ENCODE measurements around the gene SPRR4.

SPRR4 gene, protein sequence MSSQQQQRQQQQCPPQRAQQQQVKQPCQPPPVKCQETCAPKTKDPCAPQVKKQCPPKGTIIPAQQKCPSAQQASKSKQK
- total RNA-seq: 0 reads per million in 4 experiments

DNA sequence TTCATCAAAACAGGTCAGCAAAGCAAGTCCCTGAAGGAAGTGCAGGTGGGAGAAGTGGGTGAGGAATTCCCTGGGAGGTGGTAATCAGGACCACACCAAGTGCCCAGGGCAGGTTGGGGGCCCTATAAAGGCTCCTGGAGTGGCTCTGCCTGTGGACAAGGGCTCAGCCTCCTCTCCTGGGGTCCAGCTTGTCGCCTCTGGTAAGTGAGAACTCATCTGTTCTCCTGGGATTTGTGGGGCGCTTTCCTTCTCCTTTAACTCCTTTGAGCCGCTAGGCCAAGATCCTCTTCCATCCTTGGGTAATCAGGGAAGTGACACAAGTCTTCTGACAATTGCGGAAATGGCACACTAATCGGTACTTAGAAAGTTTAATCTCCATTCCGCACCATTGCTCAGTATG lies at the start of gene SPRR4:
Gene SPRR4, plus strand, starts transcription at position 154 of the 400 bp plus-strand sequence. CDS start 1,243 bp downstream, outside the sequence.
- DNase-seq: no peak

DNA sequence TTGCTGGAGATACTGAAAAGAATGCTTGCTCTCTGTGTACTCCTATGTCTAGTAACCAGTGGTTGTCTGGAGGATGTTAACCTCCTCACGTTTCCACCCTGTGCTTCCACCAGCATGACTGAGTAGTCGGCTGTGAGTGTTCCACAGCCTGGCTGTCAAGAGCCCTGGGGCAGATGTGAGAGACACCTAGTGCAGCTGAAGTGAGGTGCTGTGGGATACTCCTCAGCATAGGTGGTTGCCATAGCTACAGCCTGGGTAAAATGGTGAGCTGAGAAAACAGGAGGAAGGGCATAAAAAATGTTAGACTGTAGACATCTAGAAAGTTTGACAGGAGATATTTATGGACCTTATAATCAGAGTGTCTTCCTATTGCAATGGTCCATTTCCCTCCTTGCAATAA lies 46.3 kb upstream of the SPRR4 start:
- no peak for DNase-seq

DNA sequence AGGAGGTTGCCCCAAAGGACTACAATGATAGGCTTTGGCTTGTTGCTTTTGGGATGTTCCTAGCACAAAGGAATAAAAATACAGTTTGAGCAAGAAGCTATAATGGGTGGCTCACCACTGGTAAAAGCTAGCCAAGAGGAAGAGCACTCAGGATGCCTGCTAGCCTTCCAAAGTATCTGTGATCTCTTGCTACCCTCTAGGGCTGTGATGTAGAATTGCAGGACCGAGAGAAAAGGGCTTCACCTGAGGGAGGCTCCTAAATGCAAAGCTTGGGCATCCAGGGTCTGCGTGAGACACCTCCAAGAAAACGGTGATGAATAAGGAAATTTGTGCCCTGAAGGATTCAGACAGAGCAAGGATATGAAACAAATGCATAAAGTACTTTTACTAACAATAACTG lies 44.4 kb upstream of the SPRR4 start:
- DNase-seq: no peak

DNA sequence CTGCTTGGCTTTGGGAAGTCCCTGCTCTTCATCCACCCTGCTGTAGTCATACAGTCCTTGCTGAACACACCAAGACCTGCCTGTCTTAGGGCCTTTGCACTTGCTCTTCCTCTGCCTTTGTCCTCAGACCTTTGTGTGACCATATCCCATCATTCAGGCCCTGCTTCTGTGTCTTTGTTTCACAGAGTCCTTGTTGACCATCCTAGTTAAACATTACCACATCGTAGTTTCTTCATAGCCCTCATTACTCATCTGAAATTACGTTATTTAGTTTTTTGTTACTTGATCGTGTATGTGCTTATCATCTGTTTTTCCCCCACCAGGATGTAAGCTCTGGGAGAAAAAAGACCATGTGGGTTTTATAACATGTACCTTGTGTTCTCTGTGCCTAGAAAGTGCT lies 41.8 kb upstream of the SPRR4 start:
- no peak for DNase-seq

DNA sequence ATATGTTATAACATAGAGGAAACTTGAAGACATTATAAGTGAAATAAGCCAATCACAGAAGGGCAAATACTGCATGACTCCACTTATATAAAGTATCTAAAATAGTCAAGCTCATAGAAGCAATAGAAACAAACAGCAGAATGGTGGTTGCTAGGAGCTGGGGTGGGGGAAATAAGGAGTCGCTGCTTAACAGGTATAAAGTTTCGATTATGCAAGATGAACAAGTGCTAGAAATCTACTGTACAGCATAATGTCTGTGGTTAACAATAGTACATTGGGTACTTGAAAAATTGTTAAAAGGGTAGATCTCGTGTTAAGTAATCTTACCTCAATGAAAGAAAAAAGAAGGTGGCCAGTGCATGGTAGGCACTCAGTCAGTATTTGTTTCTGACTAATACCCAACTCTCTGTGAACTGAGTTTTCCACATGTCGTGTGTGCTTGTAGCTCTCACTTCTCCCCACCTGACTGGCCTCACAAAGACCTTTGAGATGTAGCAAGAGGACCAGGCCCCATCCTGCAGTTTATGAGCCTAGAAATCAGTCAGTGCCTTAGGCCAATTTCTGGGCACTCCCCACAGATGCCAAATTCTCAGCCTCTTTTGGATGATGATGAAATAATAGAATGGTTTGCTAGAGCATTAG lies 38.2 kb upstream of the SPRR4 start:
- no peak for DNase-seq

DNA sequence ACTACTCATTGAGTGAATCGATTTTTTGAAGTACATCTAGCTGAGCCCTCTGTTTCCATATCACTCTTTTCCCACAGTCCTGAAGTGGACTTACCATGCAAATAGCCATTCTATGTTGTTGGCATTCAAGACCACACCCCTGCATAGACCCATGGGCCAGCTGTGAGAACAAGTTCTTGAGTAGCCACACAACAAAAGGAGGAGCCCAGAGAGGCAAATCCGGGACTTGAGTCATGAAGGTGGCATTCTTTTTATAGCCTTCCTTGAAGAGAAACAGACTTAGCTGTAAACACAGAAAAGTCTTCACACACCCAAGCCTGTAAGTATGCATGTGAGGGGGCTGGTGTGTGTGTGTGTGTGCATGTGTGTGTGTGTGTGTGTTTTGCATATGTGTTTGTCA lies 37.3 kb upstream of the SPRR4 start:
- no peak for DNase-seq

DNA sequence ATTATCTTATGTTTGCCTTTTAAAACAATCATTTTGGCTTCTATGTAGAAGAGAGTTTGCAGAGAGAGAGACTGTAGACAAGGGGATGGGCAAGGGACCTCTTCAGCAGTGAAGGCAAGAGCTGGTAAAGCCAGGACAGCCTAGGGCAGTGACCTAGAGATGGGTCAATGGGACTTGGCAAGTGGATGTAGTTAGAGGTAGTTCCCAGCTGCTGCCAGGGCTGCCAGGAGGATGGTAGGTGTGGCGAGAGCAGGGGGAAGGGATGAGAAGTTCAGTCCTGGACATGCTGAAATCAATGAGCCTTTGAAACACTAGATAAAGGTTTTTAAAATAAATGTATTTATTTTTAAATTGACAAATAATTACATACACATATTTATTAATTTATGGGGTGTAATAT lies 29.8 kb upstream of the SPRR4 start:
- DNase-seq: no peak

DNA sequence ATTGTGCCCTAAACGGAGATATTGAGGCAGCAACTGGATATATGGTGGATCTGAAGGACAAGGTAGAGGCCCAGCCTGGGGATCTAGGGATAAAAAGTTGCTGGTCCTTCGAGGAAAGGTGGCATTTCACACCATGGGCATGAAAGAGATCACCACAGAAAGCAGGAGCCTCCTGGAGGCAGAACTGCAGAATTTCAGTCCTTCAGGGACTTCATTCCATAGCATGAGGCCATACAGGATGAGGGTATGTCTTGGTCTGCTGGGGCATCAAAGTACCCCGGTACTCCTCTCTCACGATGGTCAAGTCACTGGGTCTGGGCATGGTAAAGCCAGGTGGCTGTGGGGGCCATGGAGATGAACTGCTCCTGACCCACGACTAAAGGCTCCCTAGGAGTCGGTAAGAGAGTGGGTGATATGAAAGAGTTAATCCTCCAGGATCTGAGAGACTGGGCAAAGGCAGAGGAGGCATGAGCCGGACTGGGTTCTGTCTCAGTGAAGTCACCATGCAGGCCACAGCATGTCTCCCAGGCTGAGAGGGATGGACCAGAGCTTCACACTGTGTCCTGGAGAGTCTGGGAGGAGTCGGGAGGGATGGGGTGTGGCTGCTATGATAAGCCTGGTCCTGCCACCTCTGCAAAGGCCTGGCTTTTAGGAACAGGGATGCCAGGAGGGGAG lies 29.3 kb upstream of the SPRR4 start:
- no peak for DNase-seq

DNA sequence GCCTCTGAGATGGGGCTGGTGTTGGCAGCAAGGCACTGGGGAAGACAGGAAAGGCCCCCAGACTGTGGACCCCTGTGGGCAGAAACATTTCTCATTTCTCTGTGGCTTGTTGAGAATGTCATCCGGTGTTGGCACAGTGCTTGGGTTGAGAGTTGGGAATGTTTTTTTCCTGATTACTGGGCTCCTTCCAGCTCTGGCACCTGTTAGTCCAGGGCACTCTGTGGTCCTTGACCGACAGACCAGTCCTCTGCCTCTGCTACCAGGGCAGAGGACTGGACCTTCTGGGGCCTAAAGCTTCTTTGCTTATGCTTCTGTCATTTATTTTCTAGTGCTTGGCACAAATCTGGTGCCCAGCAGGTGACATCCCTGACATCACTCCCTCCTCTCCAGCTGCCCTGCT lies 28.3 kb upstream of the SPRR4 start:
- no peak for DNase-seq

DNA sequence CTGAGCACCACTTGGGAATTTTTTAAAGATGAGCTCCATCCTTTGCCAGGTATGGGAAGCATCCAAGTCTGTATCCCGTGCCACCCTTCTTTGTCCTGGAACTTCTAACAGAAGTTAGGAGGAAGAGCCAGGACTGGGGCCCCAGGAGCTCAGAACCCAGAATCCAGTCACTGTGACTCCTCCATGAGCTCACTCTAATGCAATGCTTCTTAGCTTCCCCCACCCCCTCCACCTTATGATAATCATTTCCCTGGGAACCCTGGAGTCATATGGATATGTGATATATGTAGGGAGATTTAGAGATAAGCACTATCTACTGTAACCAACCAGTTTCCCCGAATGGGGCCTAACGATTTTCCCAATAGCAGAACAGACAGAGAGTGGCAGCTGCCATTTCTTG lies 24.2 kb upstream of the SPRR4 start:
- DNase-seq: no peak

DNA sequence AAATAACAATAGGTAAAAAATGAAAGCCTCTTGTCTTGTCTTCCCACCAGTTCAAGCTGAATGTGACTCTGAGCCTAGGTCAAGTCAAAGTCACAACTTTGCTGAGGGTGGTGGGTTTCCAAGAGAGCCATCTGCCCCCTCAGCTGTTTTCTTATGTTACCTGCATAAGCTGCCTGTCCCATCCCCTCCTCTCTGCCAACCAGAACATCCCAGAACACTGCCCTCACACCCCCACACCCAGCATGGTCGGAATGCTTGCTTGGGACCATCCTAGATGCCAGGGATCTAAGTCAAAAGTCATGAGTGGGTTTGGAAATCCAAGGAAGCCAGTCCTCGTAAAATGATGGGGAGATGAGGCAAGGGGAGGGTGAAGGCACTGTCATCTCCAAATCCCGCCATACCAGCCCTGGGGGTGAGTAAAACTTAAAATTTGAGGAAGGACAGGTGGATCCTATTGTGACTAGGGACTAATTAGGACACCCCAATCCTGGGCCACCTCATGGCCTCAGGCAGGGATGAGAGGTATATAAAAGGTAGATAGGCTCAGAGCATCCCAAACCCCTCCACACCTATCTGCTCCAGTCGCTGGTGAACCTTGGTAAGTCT lies 23.7 kb upstream of the SPRR4 start, which contains the start of gene SPRR5:
Gene SPRR5, plus strand, starts transcription at position 556 of the 606 bp plus-strand sequence. CDS start 1,349 bp downstream, outside the sequence.
- DNase-seq: no peak

DNA sequence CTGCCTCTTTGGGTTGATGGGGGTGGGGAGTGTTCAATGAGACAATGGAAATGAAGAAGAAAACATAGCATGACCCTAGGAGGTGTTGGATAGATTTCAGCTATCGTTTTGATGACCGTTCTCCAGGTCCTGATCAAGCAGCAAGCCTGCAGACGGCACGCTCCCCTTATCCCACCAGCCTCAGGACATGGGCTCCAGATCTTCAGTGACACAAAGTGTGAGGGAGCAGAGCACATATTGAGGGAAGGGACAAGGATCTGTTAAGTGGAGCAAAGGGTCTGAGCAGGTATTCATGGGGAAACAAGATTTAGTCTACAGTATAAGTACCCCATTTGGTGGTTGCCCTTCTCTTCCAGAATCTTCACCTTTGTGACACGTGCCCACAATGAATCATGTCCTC lies 18.7 kb upstream of the SPRR4 start:
- no peak for DNase-seq

DNA sequence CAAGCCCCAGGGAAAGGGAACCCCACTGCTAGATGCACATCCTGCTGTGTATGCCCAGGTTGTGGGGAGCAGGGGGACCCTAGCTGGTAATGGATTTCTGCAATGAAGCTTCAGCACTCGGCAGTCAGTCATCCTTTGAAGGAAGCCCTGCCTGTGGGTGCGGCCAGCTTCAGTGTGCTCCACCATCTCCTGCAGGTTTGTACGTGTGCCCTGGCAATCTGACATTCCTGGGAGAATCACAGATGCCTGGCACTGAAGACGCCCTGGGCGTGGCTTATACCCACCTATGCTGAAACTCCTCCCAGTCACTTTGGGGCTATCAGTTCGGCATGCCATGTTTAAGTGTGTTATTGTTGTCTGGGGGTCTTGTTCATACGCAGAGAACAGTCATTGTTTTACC lies 16.7 kb upstream of the SPRR4 start:
- DNase-seq: no peak

DNA sequence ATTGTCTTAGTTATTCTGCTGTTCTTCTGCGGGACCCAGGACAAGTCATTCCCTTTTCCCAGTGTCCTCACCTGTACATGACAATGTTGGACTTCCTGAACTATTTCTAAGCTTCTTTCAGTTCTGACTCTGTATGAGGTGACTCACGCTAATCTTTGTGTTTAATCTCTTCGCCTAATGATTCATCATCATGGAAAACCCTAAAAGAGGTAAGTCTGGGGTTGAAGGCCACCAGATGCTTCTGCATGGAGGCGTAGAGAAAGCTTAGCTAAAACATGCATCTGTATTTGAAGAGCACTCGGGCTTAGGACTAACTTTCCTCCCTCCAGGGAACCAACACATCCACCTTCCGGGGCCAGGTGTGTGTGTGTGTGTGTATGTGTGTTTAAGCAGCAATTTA lies 16.0 kb upstream of the SPRR4 start:
- DNase-seq: no peak

DNA sequence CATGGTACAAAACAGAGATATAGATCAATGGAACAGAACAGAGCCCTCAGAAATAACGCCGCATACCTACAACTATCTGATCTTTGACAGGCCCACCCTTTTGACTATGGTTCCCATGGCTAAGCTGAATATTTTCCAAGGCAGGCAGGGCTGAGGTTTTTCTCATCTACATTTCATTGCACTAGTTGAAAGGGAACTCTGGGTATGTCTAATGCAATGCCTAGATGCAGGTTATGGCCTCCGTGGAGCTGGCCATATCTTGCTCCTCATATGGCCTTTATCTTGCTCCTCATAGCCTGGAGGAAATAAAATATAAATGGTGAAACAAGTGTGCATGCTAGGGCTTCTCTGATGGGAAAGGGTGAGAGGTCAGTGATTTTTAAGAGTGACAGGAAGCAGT lies 12.9 kb upstream of the SPRR4 start:
- no peak for DNase-seq

DNA sequence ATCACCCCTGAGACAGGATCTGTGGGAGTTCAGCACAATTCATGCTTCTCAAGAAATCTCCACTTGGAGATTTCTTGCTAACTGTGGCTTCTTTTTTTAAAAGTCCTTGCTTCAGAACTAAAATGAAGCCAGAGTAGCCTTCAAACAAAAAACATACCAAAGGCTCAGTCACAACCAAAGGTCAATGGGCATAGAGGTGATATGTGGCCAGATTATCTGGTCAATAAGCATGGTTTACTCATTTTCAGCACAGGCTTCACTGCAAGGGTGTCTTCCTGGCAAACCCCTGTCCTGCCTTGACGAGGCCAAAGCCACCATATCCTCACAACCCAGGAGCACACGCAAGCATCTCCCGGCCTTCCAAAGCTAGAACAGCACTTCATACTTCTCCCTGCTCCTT lies 11.2 kb upstream of the SPRR4 start:
- no peak for DNase-seq

DNA sequence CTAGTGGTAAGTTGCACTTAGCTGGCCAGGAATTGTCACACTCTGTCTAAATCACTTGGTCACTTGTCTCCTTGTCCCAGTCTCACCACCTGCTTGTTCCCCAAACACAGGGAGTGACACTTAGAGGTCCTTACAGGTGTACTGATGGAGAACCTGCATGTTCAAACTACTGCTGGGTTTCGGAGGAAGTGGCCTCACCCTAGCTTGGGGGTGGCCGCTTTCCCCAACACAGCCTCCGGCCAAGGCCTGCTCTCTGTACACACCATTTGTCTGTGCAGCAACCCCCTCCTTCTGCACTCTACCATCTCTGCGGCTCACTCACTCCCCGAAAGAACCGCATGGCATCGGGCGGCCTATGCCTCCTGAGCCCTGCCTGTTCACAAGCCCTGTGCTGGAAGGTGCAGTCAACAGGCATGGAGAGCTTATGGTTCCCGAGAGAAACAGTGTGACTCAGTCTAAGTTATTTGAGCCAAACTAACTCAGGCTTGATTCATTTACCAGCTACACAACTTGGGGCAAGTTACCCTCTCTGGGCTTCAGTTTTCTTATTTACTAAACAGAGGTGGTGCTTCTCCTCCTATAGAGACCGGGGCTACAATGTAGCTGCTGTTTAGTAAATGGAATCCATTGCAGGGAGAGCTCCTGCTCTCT lies 10.5 kb upstream of the SPRR4 start:
- DNase-seq: no peak

DNA sequence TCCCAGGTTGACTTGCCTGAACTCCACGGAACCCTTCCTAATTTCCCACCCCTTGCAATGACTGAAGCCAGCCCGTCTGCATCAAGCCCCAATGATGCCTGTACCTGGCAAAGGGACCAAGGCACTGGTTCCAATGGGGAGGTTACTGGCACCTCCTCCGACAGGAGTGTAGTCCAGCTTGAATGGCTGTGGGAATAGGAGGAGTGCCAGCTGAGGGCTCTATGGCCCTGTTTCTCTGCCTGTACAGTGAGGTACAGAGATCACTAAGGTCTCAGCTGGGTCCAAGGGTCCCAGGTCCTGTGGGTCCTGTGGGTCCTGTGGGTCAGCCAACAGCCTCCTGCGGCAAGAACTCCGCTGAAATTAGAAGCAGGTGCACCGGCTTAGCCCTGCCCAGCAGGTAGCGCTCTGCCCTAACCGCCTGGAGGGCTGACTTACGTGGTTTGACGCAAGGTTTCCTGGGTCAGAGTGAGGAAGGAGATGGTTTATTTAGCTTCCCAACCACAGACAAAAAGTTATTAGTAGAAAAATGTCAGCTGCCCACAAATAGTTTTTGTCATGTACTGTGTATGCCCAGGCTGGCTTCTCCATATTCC lies 9.9 kb upstream of the SPRR4 start:
- no peak for DNase-seq

DNA sequence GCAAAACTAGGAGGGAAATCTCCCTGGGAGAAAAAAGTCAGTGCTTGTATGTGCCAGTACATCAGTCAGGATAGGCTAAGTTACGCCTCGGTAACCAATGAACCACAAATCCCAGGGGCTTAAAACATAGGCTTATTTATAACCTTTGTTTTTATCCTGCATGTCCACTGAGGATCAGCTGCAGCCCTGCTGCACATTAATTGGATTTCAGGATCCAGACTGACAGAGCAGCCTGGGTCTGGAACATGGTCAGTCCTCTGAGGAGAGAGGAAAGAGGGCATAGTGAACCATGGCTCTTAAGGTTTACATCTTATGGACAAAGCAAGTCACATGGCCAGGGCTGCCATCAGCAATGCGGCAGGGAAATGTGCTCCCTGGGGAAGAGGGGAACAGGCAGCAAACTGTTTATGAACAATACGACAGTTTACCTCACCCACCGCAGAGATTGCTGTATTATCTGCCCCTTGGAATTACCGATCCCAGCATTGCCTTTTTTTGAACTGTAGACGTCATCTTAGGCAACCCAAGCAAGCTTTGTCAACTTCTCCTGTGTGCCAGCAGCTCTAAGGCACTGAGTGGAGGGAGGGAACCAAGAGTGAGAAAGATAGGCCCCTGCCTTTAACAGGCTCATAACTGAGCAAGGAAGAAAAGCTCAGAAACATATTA lies 9.1 kb upstream of the SPRR4 start:
- DNase-seq: no peak

DNA sequence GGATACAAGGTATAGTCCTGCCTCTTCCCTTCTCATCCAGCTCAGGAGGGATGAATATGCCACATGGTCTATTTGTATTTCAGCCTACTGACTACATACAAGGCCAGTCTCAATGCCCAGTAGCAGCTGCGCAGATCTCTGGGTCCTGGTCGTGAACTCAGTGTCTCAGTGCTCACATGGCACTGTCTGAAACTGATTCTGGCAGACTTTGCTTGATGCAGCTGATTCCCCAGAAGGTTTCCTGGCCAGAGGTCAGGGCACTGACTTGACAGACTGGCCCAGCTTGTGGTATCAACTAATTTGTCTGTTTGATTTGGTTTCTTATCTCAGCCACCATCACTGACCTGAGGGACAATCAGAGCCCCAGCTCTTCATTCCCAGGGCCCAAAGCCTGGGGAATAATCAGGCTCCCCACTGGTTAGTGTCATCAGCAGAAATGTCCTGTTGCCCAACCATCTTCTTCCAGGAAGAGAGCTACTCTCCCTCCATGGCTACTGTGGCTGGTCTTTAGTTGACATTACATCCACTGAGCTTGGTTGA lies 7.5 kb upstream of the SPRR4 start:
- no peak for DNase-seq

DNA sequence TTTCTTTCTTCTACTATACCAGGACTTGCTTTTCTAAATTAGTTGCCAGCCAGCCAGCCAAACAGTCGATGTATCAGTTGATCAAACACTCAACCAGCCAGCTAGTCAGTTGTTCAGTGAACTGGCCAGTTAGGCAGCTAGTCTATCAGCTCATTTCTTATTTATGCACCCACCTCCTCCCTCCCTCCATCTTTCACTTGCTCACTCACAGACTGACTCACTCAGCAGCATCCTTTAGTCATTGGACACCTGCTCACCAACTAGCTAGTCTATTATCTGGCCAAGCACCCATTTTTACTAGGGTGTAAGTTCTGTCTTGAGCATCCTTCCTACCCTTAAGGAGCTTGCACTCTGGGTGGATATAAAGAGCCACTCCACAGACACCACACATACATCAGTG lies 5.9 kb upstream of the SPRR4 start:
- no peak for DNase-seq

DNA sequence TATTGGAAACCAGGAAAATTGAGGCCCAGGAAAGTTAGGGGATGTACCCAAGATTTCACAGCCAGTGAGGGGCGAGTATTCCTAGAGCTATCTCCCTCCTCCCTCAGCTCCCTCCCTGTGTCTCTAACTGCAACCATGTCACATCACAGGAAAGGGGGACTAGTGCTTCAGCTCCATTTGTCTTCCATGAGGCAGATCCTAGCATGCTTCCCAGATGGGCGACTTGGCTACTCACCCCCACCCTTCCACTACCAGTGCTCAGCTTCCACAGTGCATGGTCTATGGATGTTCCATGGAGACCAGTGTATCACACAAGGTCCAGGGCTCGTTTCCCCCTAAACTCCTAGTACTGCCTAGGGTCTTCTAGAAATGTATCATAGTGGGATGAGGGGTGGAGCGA lies 4.6 kb upstream of the SPRR4 start:
- no peak for DNase-seq

Measured in effector CD8-positive, alpha-beta T cell (primary cell).